HEK293 (cell line): ENCODE results near the gene C9orf78.
A peak's percentile ranks its signal among the peaks of the same experiment; 100 is the strongest.

Experiments used
- AEBP2 ChIP-seq: fragments of 450-650 bp; formaldehyde crosslinking; IDR thresholded peaks from 2 replicates; pipeline ENCODE4 v1.5.1; 2016; ENCODE audit warnings: missing biosample characterization, missing genetic modification characterization, borderline replicate concordance
- CTCF ChIP-seq: fragments of 450-650 bp; formaldehyde crosslinking; IDR thresholded peaks from 2 replicates; pipeline ENCODE4 v1.5.1; 2016; ENCODE audit warnings: missing biosample characterization, missing genetic modification characterization
- GLI2 ChIP-seq: fragments of 450-650 bp; formaldehyde crosslinking; IDR thresholded peaks from 2 replicates; pipeline ENCODE4; 2017; ENCODE audit warnings: missing biosample characterization, missing genetic modification characterization, low read depth, borderline replicate concordance
- KLF10 ChIP-seq: fragments of 450-650 bp; IDR thresholded peaks from 2 replicates; pipeline ENCODE4 v1.5.1; 2018; ENCODE audit warnings: missing biosample characterization, mild to moderate bottlenecking, missing genetic modification characterization
- KLF8 ChIP-seq: fragments of 450-650 bp; formaldehyde crosslinking; IDR thresholded peaks from 2 replicates; pipeline ENCODE4 v1.5.1; 2016; ENCODE audit warnings: missing biosample characterization, missing genetic modification characterization
- PRDM10 ChIP-seq: fragments of 450-650 bp; formaldehyde crosslinking; IDR thresholded peaks from 2 replicates; pipeline ENCODE4 v1.5.1; 2016; ENCODE audit warnings: missing biosample characterization, missing genetic modification characterization
- REPIN1 ChIP-seq: fragments of 450-650 bp; formaldehyde crosslinking; IDR thresholded peaks from 2 replicates; pipeline ENCODE4 v1.5.1; 2017; ENCODE audit warnings: missing biosample characterization, missing genetic modification characterization, low read depth
- YY1 ChIP-seq: fragments of 450-650 bp; formaldehyde crosslinking; IDR thresholded peaks from 2 replicates; pipeline ENCODE4 v1.5.1; 2018; ENCODE audit warnings: missing biosample characterization, missing genetic modification characterization
- ZNF10 ChIP-seq: fragments of 450-650 bp; formaldehyde crosslinking; IDR thresholded peaks from 2 replicates; pipeline ENCODE4 v1.5.1; 2017; ENCODE audit warnings: missing biosample characterization, missing genetic modification characterization
- ZNF133 ChIP-seq: fragments of 450-650 bp; formaldehyde crosslinking; IDR thresholded peaks from 2 replicates; pipeline ENCODE4 v1.5.1; 2016; ENCODE audit warnings: missing biosample characterization, missing genetic modification characterization
- ZNF155 ChIP-seq: fragments of 450-650 bp; formaldehyde crosslinking; IDR thresholded peaks from 2 replicates; pipeline ENCODE4 v1.5.1; 2016; ENCODE audit warnings: missing biosample characterization, missing genetic modification characterization
- ZNF175 ChIP-seq: fragments of 450-650 bp; formaldehyde crosslinking; IDR thresholded peaks from 2 replicates; pipeline ENCODE4 v1.5.1; 2016; ENCODE audit warnings: missing biosample characterization, missing genetic modification characterization
- ZNF26 ChIP-seq: fragments of 450-650 bp; formaldehyde crosslinking; IDR thresholded peaks from 2 replicates; pipeline ENCODE4 v1.5.1; 2016; ENCODE audit warnings: missing biosample characterization, missing genetic modification characterization
- ZNF280C ChIP-seq: fragments of 450-650 bp; formaldehyde crosslinking; IDR thresholded peaks from 2 replicates; pipeline ENCODE4 v1.5.1; 2016; ENCODE audit warnings: missing biosample characterization, missing genetic modification characterization
- ZNF37A ChIP-seq: fragments of 450-650 bp; IDR thresholded peaks from 2 replicates; pipeline ENCODE4 v1.5.1; 2018; ENCODE audit warnings: missing biosample characterization, missing genetic modification characterization
- ZNF423 ChIP-seq: fragments of 450-650 bp; formaldehyde crosslinking; IDR thresholded peaks from 2 replicates; pipeline ENCODE4 v1.5.1; 2016; ENCODE audit warnings: missing biosample characterization, missing genetic modification characterization
- ZNF518A ChIP-seq: fragments of 450-650 bp; formaldehyde crosslinking; conservative IDR thresholded peaks from 2 replicates; pipeline ENCODE4 v1.5.1; 2016; ENCODE audit warnings: low read depth, missing biosample characterization, missing genetic modification characterization
- ZNF580 ChIP-seq: fragments of 450-650 bp; formaldehyde crosslinking; IDR thresholded peaks from 2 replicates; pipeline ENCODE4 v1.5.1; 2016; ENCODE audit warnings: missing biosample characterization, missing genetic modification characterization
- ZNF610 ChIP-seq: fragments of 450-650 bp; formaldehyde crosslinking; IDR thresholded peaks from 2 replicates; pipeline ENCODE4 v1.5.1; 2016; ENCODE audit warnings: missing biosample characterization, missing genetic modification characterization, borderline replicate concordance
- ZNF747 ChIP-seq: fragments of 450-650 bp; formaldehyde crosslinking; IDR thresholded peaks from 2 replicates; pipeline ENCODE4 v1.5.1; 2016; ENCODE audit warnings: missing biosample characterization, missing genetic modification characterization
- ZNF830 ChIP-seq: fragments of 450-650 bp; IDR thresholded peaks from 2 replicates; pipeline ENCODE4 v1.5.0; 2018; ENCODE audit warnings: missing biosample characterization, missing genetic modification characterization, low read depth, mild to moderate bottlenecking, moderate library complexity
- ZXDB ChIP-seq: fragments of 450-650 bp; formaldehyde crosslinking; IDR thresholded peaks from 2 replicates; pipeline ENCODE4 v1.5.1; 2016; ENCODE audit warnings: missing biosample characterization, missing genetic modification characterization

Gene C9orf78

GRCh38 chr9:129802833-129803675, 32.0 kb downstream of the C9orf78 start, which contains the start of gene TOR1B (continued):
- TF ChIP-seq ZNF518A (tag by site-specific recombination) = 0 out of 2 replicates have a peak, but pooled peaks have one; percentile 46
- TF ChIP-seq ZXDB = peak; percentile 55; the same call in 1 of the 2 replicates
- no peak for TF ChIP-seq ZNF26 (tag by site-specific recombination)
- TF ChIP-seq ZNF580 (tag by site-specific recombination) = no peak
- TF ChIP-seq KLF10 (tag by site-specific recombination) = peak; percentile 67
- peak; percentile 91 for TF ChIP-seq YY1 (tag by site-specific recombination)
- TF ChIP-seq ZNF37A (tag by site-specific recombination) = no peak
- TF ChIP-seq ZNF10 (tag by site-specific recombination) = no peak
- TF ChIP-seq KLF8 (tag by site-specific recombination) = peak; percentile 85
- TF ChIP-seq AEBP2 (tag by site-specific recombination) = no peak
- peak; percentile 40; the same call in 1 of the 2 replicates for TF ChIP-seq CTCF (tag by site-specific recombination)
- TF ChIP-seq REPIN1 (tag by site-specific recombination) = no peak
- no peak for TF ChIP-seq ZNF747
- TF ChIP-seq ZNF423 = no peak
- TF ChIP-seq ZNF280C (tag by site-specific recombination) = no peak
- peak; percentile 79 for TF ChIP-seq PRDM10 (tag by site-specific recombination)
- TF ChIP-seq ZNF155 (tag by site-specific recombination) = no peak
- no peak for TF ChIP-seq ZNF175
- peak; percentile 64; the same call in 1 of the 2 replicates for TF ChIP-seq ZNF610 (tag by site-specific recombination)
- TF ChIP-seq GLI2 (tag by site-specific recombination) = no peak
- no peak for TF ChIP-seq ZNF830 (tag by site-specific recombination)
- no peak for TF ChIP-seq ZNF133 (tag by site-specific recombination)
